GM23248 (cell line): ENCODE results near the gene IPO7.

Source experiments
- EZH2 ChIP-seq: fragments of 200-600 bp; sonication (generic); IDR thresholded peaks from 2 replicates; pipeline ENCODE4 v1.6.1; 2018; ENCODE audit warnings: antibody characterized with exemption, mild to moderate bottlenecking; ENCODE audit not compliant: insufficient read depth, poor library complexity, severe bottlenecking
- EZH2phosphoT487 ChIP-seq: fragments of 200-600 bp; sonication (generic); IDR thresholded peaks from 2 replicates; pipeline ENCODE4 v1.6.1; 2018; ENCODE audit warnings: antibody characterized with exemption, moderate library complexity, mild to moderate bottlenecking, low read depth; ENCODE audit not compliant: insufficient read depth

- TF ChIP-seq EZH2phosphoT487 (no peak), EZH2 (no peak)
These were observed 61.8 kb downstream of the IPO7 start for GRCh38 chr11:9446230-9446629.
